HuH-7.5 (cell line): ENCODE data around the gene PGPEP1.

ENCODE experiments used
- DNase-seq: peaks from one replicate; pipeline ENCODE4 v3.0.0; 2011; ENCODE audit warnings: low spot score

PGPEP1 gene

GRCh38 chr19:18418483-18419194, 78.2 kb downstream of the PGPEP1 start:
- DNase-seq: peak; percentile 51

- peak; percentile 98 for DNase-seq
These were observed 78.8 kb downstream of the PGPEP1 start, which contains the start of gene SSBP4 for GRCh38 chr19:18419195-18419698. Gene SSBP4, plus strand, starts transcription at chr19:18419398. Its CDS starts 251 bp downstream, at chr19:18419649.
